WTC11 (cell line): ENCODE data around the gene TBC1D3I. TPM values are rescaled to one million over a fixed set of nuclear protein-coding genes. Genes with fewer than 3 reads are reported as not detected.
"Not testable (repeated sequence)": the region's sequence is repeated elsewhere in the genome, so short reads cannot be mapped to it uniquely, and the experiment has no call there.

Experiments
- ATAC-seq: fragments of 200-7000 bp; cut with Tn5 transposase; 2 replicates; pipeline ENCODE4 v1.10.0; 2021; ENCODE audit warnings: mild to moderate bottlenecking, moderate library complexity
- Bru-seq: library from RNA; stranded (reverse); fragments of 400-500 nt; gene quantifications from one replicate; lab custom pipeline; 2021; lab: Mats Ljungman, UMichigan
- CTCF ChIA-PET: fragments of 300-600 bp; sonication (Branson Sonifier 250); formaldehyde crosslinking; loops from one replicate; lab custom pipeline; 2021; ENCODE audit warnings: antibody characterized with exemption; lab: Charles Lee
- POLR2A ChIA-PET: fragments of 350-600 bp; sonication (Branson Sonifier 250); formaldehyde crosslinking; loops from one replicate; lab custom pipeline; 2021; ENCODE audit warnings: antibody characterized with exemption; lab: Charles Lee
- DNase-seq: peaks from one replicate; pipeline ENCODE4 v3.0.0; 2021; ENCODE audit warnings: low spot score
- H3K27ac Mint-ChIP-seq: 2 replicates; pipeline ENCODE4 v1.8.0; 2021; ENCODE audit warnings: mixed read lengths
- H3K27me3 Mint-ChIP-seq: 2 replicates; pipeline ENCODE4 v1.8.0; 2021; ENCODE audit warnings: low read depth, mild to moderate bottlenecking, moderate library complexity, mixed read lengths
- H3K36me3 Mint-ChIP-seq: 2 replicates; pipeline ENCODE4 v1.8.0; 2021; ENCODE audit warnings: mixed read lengths
- H3K4me1 Mint-ChIP-seq: 2 replicates; pipeline ENCODE4 v1.8.0; 2022; ENCODE audit warnings: mixed read lengths
- H3K4me3 Mint-ChIP-seq: 2 replicates; pipeline ENCODE4 v1.8.0; 2021; ENCODE audit warnings: mild to moderate bottlenecking, moderate library complexity, mixed read lengths
- H3K9me3 Mint-ChIP-seq: 2 replicates; pipeline ENCODE4 v1.8.0; 2021; ENCODE audit warnings: mixed read lengths
- ZNF232 ChIP-seq: sonication (generic); formaldehyde crosslinking; IDR thresholded peaks from 2 replicates; pipeline ENCODE4 v1.8.0; 2022; ENCODE audit warnings: mild to moderate bottlenecking, missing genetic modification reagents
- long read RNA-seq, 3 experiments: library from RNA in 1 of 3; library from capped mRNA in 1 of 3; library from polyadenylated mRNA in 1 of 3; unstranded in 2 of 3; stranded (forward) in 1 of 3; transcript quantifications; one replicate each; pipeline ENCODE4 v2.0.0, GENCODE V29; 2021
- total RNA-seq: library from RNA; stranded (reverse); gene quantifications from 3 replicates; pipeline ENCODE4 v1.2.3, GENCODE V29; 2021

TBC1D3I gene
- total RNA-seq (0.27 to 0.53 TPM (median 0.39 TPM) in 3 replicates), Bru-seq, nascent RNA (not detected)
- long read RNA-seq, experiment 1 = 0 reads
- long read RNA-seq, experiment 2 = 0 reads
- long read RNA-seq, experiment 3 = 0 reads

DNA sequence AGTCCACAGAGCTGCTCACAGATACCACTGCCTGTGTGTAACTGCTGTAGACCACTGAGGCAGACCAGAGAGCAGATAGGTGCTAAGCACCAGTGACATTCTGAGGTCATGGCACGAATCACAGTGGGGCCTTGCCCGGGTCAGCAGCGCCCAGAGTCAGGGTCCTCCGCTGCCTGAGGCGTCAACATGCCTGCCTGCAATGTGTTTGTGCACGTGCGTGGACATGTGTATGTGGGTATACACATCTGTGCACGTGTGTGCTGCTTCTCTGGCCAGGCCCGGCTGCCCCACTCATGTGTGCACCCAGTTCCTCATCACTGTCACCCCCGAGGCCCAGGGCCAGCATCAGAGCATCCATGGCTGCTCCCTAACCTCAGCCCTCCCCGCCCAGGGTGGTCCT is at the start of gene TBC1D3I:
Gene TBC1D3I (minus strand): TSS at position 101 of the 400 bp plus-strand sequence. CDS start 1,585 bp downstream, outside the sequence.
- ATAC-seq, DNase-seq, H3K27me3 Mint-ChIP-seq, CTCF ChIA-PET, H3K36me3 Mint-ChIP-seq, H3K27ac Mint-ChIP-seq, H3K4me1 Mint-ChIP-seq, POLR2A ChIA-PET, H3K4me3 Mint-ChIP-seq, H3K9me3 Mint-ChIP-seq: not testable (repeated sequence)

- H3K27ac Mint-ChIP-seq, DNase-seq, H3K4me1 Mint-ChIP-seq, H3K9me3 Mint-ChIP-seq, POLR2A ChIA-PET, H3K4me3 Mint-ChIP-seq, ATAC-seq, H3K36me3 Mint-ChIP-seq, H3K27me3 Mint-ChIP-seq, CTCF ChIA-PET: not testable (repeated sequence)
These were observed 30.8 kb upstream of the TBC1D3I start for GRCh38 chr17:36295161-36295560.

DNA sequence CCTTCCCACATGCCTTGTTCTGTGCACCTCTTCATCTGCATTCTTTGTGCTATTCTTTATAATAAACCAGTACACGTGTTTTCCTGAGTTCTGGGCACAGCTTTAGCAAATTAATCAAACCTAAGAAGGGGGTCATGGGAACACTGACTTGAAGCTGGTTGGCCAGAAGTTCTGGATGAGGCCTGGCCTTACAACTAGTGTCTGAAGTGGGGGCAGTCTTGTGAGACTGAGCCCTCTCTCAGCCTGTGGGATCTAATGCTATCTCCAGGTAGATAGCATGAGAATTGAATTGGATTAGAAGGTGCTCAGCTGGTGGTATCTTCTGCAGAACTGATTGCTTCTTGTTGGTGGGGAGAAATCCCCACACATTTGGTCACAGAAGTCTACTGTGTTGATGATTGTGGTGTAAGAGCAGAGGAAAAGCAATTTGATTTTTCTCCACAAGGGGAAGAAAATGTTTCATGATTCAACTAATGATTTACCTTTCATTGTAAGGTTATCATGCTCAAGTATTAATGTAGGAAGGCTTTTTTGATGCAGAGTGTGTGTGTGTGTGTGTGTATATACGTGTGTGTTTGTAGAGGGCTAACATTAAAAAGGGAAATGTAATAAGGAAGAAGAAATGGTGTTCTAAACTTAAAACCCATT is 25.7 kb upstream of the TBC1D3I start:
- H3K4me1 Mint-ChIP-seq, DNase-seq, H3K4me3 Mint-ChIP-seq, ATAC-seq, H3K36me3 Mint-ChIP-seq, H3K27ac Mint-ChIP-seq, H3K9me3 Mint-ChIP-seq, POLR2A ChIA-PET, H3K27me3 Mint-ChIP-seq, CTCF ChIA-PET: not testable (repeated sequence)

DNA sequence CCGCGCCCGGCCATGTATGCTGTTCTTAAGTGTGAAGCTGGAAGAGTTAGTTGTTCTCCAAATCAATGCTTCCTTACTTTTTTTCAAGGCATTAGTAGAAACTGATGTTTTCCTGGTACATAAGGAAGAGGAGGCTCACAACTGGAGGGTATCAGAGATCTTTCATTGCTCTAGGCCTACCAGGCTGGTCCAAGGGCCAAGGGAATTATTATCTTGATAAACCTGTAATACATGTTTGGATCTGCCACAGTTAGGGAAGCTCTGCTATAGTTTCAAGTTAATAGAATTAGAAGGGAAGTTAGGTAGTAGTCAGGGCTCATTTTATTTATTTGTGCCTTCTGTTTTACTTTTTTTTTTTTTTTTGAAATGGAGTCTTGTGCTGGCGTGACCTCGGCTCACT is 19.8 kb upstream of the TBC1D3I start:
- DNase-seq, CTCF ChIA-PET, H3K36me3 Mint-ChIP-seq, H3K4me3 Mint-ChIP-seq, H3K27me3 Mint-ChIP-seq, H3K27ac Mint-ChIP-seq, H3K9me3 Mint-ChIP-seq, POLR2A ChIA-PET, ATAC-seq, H3K4me1 Mint-ChIP-seq: not testable (repeated sequence)

DNA sequence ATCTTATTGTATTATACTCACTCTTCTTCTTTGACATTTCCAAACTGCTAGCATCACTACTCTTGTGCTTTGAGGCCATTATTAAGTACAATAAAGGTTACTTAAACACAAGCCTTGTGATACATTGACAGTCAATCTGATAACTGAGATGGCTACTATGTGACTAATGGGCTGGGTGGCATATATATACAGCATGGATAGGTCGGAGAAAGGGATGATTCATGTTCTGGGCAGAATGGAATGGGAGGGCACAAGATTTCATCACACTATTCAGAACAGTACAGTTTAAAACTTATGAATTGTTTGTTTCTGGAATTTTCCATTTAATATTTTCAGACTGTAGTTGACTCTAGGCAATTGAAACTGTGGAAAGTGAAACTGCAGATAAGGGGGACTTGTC is 18.9 kb upstream of the TBC1D3I start:
- DNase-seq, H3K4me3 Mint-ChIP-seq, ATAC-seq, H3K27ac Mint-ChIP-seq, POLR2A ChIA-PET, CTCF ChIA-PET, H3K9me3 Mint-ChIP-seq, H3K27me3 Mint-ChIP-seq, H3K4me1 Mint-ChIP-seq, H3K36me3 Mint-ChIP-seq: not testable (repeated sequence)

- CTCF ChIA-PET, H3K4me1 Mint-ChIP-seq, H3K9me3 Mint-ChIP-seq, H3K36me3 Mint-ChIP-seq, DNase-seq, H3K4me3 Mint-ChIP-seq, H3K27me3 Mint-ChIP-seq, POLR2A ChIA-PET, H3K27ac Mint-ChIP-seq, ATAC-seq: not testable (repeated sequence)
These were observed 22.3 kb downstream of the TBC1D3I start for GRCh38 chr17:36242046-36242445.

DNA sequence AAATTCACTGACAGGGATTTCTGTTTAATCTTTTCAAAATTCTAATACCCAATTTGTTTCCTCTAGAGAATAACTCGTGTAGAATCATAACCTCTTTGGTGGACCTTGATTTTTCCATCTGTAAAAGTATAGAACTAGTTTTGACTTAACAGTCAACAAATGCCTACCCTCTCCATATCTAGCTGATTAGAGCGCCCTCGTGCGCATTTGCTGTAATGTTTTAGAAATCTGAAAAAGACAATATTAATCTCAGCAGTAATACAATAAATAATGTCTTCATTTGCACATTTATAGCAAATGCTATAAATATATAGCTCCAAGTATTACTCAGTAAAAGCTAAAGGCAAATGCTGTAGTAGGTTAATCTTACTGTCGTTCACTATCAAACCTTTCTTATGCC is 34.7 kb downstream of the TBC1D3I start:
- H3K4me3 Mint-ChIP-seq, H3K36me3 Mint-ChIP-seq, POLR2A ChIA-PET, H3K27me3 Mint-ChIP-seq, H3K4me1 Mint-ChIP-seq, CTCF ChIA-PET, H3K27ac Mint-ChIP-seq, ATAC-seq, H3K9me3 Mint-ChIP-seq: not testable (repeated sequence)
- peak; percentile 36 for DNase-seq

DNA sequence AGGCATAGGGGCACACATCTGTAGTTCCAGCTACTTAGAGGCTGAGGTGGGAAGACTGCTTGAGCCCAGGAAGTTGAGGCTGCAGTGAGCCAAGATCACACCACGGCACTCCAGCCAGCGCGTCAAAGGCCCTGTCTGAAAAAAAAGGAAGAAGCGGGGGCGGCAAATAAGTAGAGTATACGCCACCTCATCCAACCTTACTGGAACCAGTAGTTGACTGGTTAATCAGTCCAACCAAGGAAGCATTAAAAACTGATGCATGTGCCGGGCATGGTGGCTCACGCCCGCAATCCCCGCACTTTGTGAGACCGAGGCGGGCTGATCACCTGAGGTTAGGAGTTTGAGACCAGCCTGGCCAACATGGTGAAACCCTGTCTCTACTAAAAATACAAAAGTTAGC is 41.4 kb downstream of the TBC1D3I start:
- Mint-ChIP-seq H3K36me3 (peaks cover 12% of the 10 kb centered on the region), H3K9me3 (peaks cover 25% of the 10 kb centered on the region)
- ATAC-seq, H3K4me1 Mint-ChIP-seq, DNase-seq, H3K27me3 Mint-ChIP-seq, POLR2A ChIA-PET, H3K27ac Mint-ChIP-seq, CTCF ChIA-PET, H3K4me3 Mint-ChIP-seq: not testable (repeated sequence)

- POLR2A ChIA-PET = not testable (repeated sequence)
- peaks cover 30% of the 10 kb centered on the region for H3K9me3 Mint-ChIP-seq
- 0 out of 2 replicates have a peak, but pooled peaks have one; percentile 34 for TF ChIP-seq ZNF232 (CRISPR knock-in tag)
- TF ChIP-seq, all 79 proteins: peak for 1; not testable (repeated sequence) for 78
- H3K36me3 Mint-ChIP-seq = peaks cover 16% of the 10 kb centered on the region
- H3K4me3 Mint-ChIP-seq, H3K27ac Mint-ChIP-seq, DNase-seq, H3K27me3 Mint-ChIP-seq, ATAC-seq, CTCF ChIA-PET, H3K4me1 Mint-ChIP-seq: not testable (repeated sequence)
These were observed 42.7 kb downstream of the TBC1D3I start for GRCh38 chr17:36221581-36222100.

DNA sequence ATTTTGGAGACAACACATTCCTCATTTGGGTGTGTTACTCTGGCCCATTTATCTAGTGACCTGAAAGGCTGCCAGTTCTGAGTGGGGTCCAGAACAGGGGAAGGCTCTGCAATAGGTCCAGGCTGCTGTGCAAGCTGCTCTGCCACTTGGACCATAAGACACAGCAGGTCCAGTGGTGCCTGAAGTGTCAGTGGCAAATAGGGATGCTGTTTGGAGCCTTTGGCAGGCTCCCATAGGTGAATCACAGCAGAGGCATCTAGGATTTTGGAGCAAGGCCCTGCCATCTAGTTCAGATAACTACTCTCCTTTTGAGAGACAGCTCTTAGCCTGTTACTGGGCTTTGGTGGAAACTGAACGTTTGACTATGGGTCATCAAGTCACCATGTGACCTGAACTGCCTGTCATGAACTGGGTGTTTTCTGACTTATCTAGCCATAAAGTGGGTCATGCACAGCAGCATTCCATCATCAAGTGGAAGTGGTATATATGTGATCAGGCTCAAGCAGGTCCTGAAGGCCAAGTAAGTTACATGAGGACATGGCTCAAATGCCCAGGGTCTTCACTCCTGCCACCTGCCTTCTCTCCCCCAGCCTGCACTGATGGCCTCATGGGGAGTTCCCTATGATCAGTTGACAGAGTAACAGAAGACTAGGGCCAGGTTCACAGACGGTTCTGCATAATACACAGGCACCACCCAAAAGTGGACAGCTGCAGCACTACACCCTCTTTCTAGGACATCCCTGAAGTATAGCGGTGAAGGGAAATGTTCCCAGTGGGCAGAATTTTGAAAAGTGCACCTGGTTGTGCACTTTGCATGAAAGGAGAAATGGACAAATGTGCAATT is 43.4 kb downstream of the TBC1D3I start:
- H3K27ac Mint-ChIP-seq, POLR2A ChIA-PET, DNase-seq, H3K4me1 Mint-ChIP-seq, H3K4me3 Mint-ChIP-seq, ATAC-seq, CTCF ChIA-PET, H3K27me3 Mint-ChIP-seq: not testable (repeated sequence)
- peaks cover 30% of the 10 kb centered on the region for H3K9me3 Mint-ChIP-seq
- H3K36me3 Mint-ChIP-seq = peaks cover 16% of the 10 kb centered on the region

GRCh38 chr17:36219556-36219955 is 44.8 kb downstream of the TBC1D3I start:
- H3K27me3 Mint-ChIP-seq, H3K27ac Mint-ChIP-seq, CTCF ChIA-PET, DNase-seq, POLR2A ChIA-PET, ATAC-seq, H3K4me1 Mint-ChIP-seq, H3K4me3 Mint-ChIP-seq: not testable (repeated sequence)
- peaks cover 16% of the 10 kb centered on the region for H3K36me3 Mint-ChIP-seq
- peaks cover 30% of the 10 kb centered on the region for H3K9me3 Mint-ChIP-seq
